GM19240 (cell line): ENCODE results near the gene SLC22A1.
"Not testable (repeated sequence)": the region's sequence is repeated elsewhere in the genome, so short reads cannot be mapped to it uniquely, and the experiment has no call there.

Source experiments
- DNase-seq: peaks from one replicate; pipeline ENCODE4 v3.0.0; 2011; ENCODE audit warnings: low spot score; ENCODE audit not compliant: insufficient read length

Gene SLC22A1

DNA sequence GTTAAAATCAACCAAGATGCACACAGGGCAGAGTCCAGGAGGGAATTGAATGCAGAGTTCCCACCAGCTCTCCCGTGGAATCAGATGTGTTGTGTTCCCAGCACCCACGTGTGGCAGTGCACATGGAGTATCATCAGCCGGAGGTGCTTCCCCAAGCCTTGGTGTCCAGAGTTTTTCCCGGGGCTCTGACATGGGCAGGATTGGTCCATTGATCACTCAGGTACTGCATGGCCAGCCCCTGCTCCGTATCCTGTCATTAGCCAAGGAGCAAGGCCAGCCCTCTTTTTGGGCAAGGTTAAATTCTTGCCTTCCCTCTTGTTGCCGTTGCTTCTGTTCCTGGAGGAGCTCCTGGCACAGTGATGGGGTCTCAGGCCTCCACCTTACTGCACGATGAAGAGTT is 28.6 kb upstream of the SLC22A1 start:
- DNase-seq, result no peak

GRCh38 chr6:160093946-160094345 is 27.7 kb upstream of the SLC22A1 start:
- DNase-seq, result no peak

DNA sequence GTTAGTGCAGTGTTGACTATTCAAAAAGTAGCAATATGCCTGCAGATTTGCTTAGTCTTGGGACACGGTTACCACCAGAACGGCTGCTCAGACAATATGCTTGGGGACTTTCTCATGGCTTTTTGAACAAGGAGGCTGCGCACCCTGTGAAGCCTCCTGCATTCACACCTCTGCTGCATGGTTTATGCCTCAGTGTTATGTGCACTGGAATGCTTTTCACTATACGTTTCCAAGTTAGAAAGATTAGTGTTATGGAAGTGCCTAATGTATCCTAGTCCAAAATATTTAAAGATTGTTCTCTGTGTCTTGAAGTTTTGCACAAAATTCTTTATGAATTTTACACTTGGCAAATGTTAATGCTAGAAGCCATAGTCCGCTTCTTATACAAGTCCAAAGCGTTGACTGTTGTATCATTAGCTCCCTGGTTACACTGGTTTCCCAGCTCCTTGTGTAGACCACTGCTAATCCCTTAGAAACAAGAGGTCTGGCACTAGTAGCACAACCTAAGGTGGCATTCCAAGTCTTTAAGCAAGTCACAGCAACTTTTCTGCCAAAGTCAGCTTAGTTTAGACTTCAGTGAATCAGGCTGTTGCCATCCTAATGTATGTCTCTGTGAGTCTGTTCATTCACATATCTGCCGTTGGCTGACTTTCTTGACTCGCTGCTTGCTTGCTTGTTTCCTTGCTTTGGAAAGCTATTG is 26.3 kb upstream of the SLC22A1 start:
- DNase-seq, result no peak

DNA sequence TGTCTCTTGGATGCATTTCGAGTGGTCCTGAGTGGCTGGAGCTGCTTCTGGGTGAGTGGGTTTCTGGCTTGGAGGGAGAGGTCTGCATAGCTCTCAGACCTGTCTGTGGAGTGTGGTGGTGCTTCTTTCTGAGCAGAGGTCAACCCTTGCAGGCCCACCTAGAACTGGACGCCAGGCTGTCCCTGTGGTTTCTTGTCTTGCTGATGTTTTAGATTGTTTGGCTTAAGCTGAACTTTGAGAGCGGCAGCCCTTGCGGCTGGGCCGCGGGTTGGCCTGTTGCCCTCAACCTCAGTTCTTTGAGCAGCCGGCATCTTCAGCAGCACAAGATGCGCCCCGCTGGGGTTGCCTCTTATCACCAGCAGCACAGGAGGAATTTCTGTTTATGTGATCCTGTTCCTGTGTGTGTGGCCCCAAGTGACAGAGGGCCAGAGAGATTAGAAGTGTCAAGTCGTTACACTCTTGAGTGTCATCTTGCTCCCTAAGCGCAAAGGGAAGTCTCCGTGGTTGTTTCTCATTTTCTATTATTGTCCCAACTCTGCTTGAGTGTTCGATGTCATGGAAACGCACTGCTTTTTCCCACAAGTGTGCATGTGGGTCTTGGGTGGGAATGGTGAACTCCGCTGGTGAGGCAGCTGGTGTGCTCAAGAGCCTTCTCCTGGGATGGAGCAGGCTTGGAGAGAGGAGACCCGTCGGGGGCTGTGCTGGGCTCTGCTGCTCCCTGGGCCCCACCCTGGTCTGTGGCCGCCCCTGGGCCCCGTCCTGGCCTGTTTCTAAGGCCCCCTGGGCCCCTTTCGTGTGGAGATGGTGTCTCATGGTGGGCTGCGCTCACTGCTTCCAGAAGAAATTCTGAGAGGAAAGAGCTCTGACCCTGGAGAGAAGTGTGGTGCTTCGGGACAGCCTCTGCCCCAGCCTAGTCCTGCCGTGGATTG is 20.1 kb upstream of the SLC22A1 start:
- no peak for DNase-seq

GRCh38 chr6:160102399-160102798 is 19.2 kb upstream of the SLC22A1 start:
- DNase-seq, result no peak

- no peak for DNase-seq
Observed at GRCh38 chr6:160102956-160103824, 18.4 kb upstream of the SLC22A1 start.

DNA sequence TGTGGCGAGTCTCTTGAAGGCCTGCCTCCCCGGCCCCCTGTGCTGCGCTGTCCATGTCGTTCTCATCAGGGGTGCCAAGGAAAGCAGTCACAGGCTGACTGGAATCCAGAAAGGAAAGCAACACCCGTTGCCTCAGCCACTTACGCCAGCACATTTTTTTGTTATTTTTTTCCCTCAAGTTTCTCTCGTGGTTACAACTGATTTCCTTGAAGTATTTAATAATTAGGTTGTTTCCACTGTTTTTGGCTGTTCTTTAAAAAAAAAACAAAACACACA is 17.9 kb upstream of the SLC22A1 start:
- DNase-seq, result no peak

- DNase-seq, result no peak
Observed at GRCh38 chr6:160104821-160105517, 16.6 kb upstream of the SLC22A1 start.

- no peak for DNase-seq
Observed at GRCh38 chr6:160106010-160106409, 15.6 kb upstream of the SLC22A1 start.

DNA sequence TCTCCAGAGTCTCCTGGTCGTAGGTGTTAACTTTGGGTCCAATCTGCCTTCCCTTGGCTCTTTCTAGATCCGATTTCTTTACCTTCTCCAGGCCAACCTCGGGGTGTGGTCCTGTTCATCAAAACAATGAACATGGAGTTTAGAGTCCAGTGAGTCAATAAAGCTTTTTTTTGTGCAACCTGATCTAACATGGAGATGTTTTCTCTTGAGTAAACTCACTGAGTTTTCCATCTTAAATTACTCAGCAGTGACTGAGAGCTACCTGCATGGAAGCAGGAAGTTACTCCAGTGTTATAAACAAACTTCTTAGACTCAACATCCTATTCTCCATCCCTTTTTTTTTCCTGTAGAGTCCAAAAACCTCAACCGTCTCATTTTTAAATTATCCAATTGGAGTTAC is 14.9 kb upstream of the SLC22A1 start:
- no peak for DNase-seq

DNA sequence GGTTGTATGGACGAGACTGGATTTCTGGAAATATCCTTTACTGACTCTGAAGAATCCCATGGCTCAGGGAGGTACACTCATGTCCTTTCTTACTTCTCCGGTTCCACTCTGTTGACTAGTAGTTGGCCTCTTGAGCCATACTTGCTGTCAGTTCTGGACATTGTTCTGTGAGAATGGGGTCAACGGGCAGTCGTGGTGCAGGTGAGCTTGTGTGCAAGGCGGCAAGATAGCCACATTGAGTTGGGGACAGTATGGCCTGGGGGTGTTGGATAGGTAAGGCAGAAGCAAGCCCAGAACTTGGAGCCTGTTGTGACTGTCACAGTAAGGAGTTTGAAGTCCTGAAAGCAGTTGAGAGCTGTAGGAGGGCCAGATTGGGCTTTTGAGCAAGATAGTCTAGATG is 13.5 kb upstream of the SLC22A1 start:
- no peak for DNase-seq

- DNase-seq, result no peak
Observed at GRCh38 chr6:160110586-160111123, 11.0 kb upstream of the SLC22A1 start.

DNA sequence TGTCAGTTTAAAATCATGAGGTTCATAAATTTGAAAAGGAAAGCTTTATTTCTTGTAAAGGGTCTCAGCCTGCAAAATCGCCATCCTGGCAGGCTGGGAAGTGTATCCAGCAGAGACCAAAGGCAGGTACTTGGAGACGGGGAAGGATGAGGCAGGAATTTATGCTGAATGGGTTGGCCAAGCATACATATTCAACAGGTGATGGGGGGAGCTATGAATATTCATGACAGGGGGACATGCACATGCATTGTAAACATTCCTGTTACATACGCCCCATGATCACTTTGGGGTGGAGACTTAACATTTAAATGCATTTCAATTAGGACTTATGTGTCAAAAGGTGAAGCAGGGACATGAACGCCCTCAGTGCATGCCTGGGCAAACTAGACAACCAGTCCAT is 9.8 kb upstream of the SLC22A1 start:
- no peak for DNase-seq

- DNase-seq, result no peak
Observed at GRCh38 chr6:160112628-160113299, 8.9 kb upstream of the SLC22A1 start.

DNA sequence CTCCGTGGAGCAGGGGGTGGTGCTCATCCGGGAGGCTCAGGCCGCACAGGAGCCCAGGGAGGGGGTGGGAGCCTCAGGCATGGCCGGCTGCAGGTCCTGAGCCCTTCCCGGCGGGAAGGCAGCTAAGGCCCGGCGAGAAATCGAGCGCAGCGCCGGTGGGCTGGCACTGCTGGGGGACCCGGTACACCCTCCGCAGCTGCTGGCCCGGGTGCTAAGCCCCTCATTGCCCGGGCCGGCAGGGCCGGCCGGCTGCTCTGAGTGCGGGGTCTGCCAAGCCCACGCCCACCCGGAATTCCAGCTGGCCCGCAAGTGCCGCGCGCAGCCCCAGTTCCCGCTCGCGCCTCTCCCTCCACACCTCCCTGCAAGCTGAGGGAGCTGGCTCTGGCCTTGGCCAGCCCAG is 7.1 kb upstream of the SLC22A1 start:
- DNase-seq, result not testable (repeated sequence)

DNA sequence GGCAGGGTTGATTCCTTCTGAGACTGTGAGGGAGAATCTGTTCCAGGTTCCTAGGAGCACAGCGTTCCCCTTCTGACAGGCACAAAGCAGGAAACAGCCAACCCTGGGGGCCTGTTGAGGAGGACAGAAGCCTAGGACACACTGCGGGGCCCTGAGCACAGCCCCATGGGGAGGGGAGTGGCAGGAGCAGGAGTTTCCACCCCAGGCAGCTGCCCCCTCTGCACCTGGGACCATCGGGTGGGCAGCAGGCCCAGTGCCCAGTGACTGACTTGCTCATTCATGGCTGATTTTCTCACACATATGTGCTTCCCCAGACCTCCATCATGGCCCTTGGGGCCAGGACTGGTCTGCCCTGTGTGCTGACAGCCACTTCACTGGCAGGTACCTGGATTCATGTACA is 6.2 kb upstream of the SLC22A1 start:
- no peak for DNase-seq

DNA sequence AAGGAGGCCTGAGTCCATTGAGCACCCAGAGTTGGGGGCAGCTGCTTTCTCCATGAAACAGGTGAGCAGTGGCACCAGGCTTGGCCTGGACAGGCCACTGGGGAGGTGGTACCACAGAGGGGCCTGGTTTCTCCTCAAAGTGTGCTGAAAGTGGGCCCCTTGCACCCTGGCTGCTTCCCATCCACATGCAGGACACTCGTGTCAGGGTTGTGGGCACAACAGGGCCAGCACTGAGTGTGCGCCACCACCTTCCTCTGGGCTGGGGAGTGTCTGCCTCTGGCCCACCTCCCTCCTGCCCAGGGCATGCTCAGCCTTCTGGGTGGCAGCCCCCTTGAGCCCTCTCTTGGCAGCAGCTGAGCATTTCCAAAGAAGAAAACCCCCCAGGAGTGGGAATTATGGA is 5.2 kb upstream of the SLC22A1 start:
- DNase-seq, result no peak

- DNase-seq, result no peak
Observed at GRCh38 chr6:160117137-160117536, 4.5 kb upstream of the SLC22A1 start.

DNA sequence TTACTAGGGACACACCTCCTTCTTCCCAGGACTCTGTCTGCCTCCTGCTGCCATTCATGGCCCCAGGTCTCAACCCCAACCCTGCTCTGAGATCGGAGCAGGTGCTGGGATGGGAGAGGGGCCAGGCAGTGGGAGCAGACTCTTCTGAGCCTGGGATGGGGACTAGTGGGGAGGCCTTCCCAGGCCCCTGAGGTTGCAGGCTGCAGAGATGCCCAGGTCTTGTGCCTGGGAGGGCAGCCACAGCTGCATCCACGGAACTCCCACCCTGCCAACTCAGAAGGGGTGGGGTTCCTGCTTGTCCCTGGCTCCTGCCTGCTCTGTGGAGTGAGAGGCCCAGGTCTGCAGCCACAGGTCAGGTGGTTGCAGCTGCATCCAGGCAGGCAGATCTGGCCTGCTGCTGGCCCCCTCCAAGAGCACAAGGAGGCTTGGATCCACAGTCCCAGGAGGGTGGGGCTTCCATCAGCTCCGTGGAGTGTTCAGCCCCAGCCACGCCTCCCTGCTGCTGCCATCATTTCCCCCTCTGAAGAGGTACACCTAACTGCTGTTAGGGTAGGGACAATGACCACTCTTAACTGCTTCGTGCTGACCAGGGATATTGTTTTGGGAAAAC is 2.9 kb upstream of the SLC22A1 start:
- no peak for DNase-seq

DNA sequence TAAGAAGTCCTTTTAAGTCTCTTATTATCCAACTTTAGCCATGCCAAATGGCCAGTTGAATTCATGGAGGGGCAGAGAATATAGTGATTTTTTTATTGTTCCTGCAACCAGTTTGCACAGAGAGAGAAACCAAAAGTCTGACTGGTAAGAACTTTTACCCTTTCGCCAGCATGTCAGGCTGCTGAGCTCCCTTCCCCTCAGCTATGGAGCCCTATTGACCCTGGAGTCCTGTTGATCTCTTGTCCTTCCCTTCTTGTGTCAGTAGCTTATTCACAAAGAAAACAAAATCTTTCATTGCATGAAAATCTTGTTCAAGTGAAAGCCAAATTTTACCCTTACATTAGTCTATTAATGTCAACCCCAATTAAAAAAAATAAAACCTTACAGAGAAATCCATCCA is 1.5 kb upstream of the SLC22A1 start:
- no peak for DNase-seq
